GM20431 (cell line): ENCODE measurements around the gene DUSP16.
"Not testable (repeated sequence)": the region's sequence is repeated elsewhere in the genome, so short reads cannot be mapped to it uniquely, and the experiment has no call there.

Experiments
- in situ Hi-C: fragments of 300-500 bp; cut with MseI, MboI; formaldehyde crosslinking; loops from one replicate; pipeline ENCODE4 v1.15.0; 2020; ENCODE audit warnings: low sequenced_read_pairs; ENCODE audit not compliant: unreplicated experiment

DUSP16 gene

DNA sequence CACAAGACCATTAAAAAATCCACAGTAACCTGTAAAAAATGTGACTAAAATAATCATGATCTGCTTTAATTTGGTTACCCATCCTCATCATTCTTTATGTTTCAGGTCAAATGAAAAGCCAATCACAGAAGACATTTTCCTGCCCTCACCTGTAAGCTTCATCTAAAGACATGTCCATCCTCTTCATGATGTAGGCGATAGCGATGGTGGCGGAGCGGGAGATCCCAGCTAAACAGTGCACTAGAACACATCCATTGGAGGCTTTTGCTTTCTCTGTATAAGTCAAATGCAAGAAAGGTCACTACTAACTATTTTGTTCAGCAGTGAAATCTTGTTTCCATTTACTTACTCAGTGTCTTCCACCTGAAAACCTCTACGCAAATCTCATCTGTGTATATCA, 82.6 kb downstream of the DUSP16 start:
- in situ Hi-C loops, result no loop called here

DNA sequence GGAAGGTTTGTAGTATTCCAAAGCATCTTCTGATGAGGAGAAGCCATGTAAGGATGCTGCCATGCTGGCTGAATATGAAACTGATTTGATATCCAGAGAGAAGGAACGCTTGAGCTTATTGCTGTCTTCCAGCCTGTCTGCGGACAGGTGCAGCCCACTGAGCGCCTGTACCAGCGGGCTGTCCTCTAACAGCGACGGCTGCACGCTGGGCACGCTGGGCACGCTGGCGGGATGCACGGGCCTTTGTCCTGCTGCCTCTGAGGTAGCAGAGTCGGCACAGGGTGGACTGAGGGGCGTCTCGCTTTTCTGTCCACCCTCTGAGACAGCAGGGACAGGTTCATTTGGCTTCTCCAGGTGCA, 85.2 kb downstream of the DUSP16 start:
- in situ Hi-C loops, result no loop called here

DNA sequence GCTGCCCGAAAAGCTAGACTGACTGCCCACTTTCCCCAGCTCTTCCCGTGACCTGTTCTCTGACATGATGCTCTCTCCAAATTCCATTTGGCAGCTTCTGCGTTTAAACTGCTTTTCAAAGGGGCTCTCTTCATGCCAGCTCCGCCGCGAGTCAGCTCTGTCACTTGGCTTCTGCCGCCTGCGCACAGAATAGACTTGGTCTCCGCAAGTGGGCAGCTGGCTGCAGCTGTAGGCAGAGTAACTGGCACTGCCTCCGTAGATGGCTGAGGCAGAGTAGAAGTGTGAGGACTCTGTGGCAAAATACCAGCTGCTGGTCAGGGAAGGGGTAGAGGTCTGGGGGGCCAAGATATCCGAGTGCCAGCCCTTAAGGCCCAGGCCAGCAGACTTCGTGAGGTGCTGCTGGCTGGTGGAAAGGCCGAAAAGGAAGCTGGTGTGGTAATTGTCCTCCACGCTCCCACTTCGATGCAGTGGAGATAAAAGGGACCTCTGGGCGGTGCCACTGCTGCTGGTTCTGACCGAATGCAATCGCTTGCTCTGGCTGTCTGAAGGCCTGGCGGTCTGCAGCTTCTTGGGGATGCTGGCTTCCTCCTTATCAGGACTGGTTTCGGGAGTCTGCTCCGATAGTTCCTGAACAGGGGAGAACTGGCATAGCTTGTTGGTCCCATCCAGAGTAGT, 85.7 kb downstream of the DUSP16 start:
- in situ Hi-C loops, result no loop called here

DNA sequence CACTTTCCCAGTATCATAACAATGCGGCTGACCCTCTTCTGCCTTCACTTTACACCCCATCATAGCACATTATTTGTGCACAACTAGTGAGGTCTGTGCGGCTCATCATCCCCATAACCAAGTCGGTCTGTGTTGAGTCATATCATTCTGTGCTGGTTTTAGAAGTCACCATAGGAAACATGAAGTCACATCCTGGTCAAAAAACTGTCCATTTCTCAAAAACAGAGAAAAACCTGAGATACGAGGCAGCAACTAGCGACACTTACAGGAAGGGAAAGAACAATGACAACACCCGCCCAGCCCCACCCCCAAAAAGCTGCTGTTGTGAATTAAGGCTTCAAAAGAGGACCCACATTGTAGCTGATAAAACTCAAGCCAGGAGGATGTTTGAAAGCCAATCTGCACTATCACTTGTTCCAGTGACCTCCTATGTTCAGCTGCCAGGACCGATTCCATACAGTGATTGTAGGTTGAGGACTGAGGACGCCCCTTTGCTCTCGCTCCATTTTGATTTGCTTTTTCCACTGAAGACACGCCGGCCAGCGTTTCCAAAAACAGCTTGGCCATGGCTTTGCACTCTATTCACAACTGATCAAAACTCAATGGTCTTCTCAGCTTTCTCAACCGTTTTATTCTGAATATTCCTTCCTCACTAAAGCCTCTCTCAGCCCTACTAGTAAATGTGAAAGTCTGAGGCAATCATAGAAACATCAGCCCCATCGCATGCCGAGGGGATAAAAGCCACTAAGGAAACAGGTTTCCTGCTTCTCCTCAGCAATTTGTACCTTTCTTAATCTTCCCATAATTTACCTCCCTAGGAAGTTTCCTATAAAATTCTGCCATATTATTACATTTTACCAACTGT, 87.5 kb downstream of the DUSP16 start:
- in situ Hi-C loops, result no loop called here

DNA sequence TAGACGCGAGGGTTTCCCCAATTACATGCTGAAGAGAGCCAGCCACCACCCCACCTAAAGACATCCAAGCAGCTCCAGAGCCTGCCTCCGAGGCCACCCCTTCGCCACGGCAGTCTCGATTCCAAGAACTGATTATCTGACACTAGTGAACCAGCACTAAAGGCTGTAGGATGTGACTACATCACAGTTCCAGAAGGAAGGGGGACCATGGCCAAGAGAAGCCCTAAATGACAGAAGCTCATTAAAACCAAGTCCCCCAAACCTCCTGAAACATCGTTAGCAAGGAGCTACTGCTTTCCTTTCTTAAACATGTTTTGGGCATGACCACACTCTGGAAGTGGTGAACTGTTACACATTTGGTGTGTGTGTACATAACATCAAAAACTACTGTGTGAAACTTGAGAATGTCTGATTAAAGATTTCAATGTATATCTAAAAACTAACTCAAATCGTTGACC, 88.2 kb downstream of the DUSP16 start:
- in situ Hi-C loops, result no loop called here

DNA sequence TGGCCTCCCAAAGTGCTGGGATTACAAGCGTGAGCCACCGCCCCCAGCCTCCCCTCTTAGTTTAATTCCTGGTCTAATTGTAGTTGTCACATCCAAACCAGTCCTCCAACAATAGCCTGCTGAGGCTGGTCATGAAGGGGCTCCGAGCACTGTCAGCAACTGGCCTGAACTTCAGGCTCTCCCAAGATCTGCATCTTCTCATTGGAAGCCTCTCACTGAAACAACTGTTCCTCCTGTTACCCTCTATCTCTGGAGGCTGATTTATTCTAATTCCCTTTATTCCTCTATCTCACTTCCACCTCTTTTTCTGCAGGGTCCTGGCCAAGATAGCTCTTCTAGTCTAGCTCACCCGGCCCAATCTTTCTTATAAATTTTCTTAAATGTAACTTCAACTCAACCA, 89.4 kb downstream of the DUSP16 start:
- in situ Hi-C loops, result no loop called here

DNA sequence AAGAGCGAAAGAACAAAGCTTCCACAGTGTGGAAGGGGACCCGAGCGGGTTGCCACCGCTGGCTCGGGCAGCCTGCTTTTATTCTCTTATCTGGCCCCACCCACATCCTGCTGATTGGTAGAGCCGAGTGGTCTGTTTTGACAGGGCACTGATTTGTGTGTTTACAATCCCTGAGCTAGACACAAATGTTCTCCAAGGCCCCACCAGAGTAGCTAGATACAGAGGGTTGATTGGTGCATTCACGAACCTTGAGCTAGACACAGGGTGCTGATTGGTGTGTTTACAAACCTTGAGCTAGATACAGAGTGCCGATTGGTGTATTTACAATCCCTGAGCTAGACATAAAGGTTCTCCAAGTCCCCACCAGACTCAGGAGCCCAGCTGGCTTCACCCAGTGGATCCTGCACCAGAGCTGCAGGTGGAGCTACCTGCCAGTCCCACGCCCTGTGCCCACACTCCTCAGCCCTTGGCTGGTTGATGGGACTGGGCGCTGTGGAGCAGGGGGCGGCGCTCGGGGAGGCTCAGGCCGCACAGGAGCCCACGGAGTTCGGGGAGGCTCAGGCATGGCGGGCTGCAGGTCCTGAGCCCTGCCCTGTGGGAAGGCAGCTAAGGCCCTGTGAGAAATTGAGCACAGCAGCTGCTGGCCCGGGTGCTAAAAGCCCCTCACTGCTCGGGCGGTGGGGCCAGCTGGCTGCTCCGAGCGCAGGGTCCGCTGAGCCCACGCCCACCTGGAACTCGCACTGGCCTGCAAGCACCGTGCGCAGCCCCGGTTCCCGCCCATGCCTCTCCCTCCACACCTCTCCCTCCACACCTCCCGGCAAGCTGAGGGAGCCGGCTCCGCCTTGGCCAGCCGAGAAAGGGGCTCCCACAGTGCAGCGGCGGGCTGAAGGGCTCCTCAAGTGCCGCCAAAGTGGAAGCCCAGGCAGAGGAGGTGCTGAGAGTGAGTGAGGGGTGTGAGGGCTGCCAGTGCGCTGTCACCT, 90.4 kb downstream of the DUSP16 start:
- in situ Hi-C loops, result not testable (repeated sequence)

DNA sequence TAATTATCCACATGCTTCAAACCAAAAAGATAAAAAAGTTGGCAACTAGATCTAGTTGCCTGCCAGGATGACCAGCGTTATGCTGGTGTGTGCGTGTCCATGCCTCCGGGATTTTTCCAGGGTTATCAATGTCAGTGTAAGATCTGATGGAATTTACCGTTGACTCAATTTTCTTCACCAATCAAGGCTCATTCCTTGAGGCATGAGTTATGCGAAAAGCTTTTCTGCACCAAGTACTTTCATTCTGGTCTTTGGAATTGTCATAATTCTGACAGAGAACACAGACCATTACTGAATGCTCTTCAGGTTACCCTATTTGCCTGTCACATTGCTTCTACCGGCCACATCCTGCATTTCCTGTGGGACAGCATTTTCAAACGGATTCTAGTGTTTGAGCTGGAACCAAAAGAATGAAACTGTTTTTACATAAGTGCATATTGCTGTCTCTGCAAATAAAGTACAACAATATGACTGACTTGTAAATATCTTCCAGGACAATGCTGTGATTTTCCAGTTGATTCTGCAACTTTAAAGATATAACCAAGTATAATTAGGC, 91.8 kb downstream of the DUSP16 start:
- in situ Hi-C loops, result no loop called here

DNA sequence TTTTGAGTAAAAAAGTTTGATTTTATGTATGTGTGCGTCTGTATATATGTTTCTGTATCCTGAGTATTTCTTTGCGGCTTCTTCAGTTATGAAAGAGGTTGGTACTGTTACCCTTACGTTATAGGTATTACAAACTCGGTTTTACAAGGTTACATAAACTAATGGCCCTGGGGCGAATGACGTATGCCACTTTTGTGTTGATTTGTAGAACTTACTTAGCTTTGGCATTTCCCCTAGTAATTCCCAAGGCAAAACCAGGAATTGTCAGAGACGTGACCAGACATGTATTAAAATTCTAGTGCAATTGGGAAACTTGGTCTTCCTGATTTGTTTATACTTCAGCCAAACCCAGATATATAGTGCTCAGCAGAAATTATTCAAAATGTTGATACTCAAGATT, 93.3 kb downstream of the DUSP16 start:
- in situ Hi-C loops, result no loop called here

DNA sequence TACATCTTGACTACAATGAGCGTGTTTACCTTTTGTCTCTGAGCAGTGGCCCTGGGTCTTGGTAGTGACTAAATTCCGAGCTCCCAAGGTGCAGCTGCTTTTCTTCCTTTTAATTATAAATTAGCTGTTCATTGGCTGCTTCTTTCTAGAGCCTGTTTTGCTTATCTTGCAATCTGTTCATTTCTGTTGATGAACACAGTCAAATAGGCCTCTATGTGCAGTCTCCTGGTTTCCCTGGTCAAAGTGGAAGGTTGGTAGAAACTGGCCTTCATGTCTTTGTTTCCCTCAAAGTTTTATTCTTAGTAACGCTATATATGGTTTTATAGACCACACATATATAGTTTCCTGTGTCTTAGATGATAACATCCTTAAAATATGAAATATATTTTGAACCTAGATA, 94.1 kb downstream of the DUSP16 start:
- in situ Hi-C loops, result no loop called here

DNA sequence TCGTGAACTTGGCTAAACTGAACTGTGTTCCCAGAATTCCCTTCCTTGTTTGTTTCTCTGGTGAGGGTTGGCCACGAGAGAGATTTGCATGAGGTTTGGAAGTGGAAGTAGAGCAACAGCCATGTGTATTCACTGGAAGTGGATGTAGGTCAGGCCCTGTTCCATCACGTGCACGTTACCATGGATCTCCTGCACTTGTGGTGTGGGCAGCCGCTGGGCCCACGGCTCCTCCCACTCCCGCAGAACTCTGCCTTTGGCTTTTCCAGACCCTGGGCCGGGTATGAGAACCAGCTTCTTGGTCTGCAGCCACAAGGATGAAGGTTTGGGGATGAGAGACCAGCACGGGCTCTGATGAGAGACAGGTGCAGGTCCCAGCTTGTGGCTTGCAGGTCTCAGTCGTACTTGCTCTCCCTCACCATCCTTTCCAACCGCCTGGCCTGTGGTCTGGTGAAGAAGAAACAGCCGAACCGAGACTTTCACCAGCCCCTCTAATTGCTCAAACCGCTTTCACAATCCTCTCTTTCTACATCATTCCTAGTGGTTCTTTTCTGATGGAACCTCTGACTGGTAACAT, 94.9 kb downstream of the DUSP16 start:
- in situ Hi-C loops, result no loop called here

DNA sequence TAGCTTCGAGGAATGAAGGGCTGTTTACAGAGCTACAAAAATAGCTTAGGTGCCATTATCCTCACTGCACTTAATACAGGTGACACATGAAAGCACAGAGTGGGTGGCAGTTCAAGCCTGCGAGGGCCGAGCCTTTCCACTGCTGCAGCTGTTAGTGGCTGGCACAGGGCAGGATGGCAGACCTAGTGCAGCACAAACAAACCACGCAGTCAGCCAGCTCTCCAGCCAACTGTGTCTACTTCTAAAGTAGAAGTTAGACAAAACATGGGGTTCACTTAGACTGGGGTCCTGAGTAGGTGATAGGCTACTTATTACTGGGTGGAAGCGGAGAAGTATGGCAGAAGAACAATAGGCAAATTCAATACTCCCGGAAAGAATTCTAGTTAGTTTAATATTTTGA, 95.4 kb downstream of the DUSP16 start:
- in situ Hi-C loops, result no loop called here

DNA sequence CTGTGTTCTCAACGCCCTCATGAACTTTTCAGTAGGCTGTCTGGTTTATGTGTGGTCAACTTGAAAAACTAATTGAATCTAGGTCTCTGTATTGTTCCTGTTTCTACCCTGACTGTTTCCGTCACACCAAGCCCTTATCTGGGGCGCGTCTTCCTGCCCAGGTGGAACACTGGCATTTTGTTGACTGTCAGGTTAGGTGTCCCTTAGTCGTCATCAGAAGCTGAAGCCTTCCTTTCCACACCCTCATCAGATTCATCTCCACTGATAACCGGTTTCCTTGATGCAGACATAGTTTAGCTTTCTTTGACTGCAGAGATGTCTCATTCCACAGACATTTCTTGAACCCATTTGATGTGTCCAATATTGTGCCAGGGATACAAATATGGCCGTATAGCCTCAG, 96.5 kb downstream of the DUSP16 start:
- in situ Hi-C loops, result no loop called here

DNA sequence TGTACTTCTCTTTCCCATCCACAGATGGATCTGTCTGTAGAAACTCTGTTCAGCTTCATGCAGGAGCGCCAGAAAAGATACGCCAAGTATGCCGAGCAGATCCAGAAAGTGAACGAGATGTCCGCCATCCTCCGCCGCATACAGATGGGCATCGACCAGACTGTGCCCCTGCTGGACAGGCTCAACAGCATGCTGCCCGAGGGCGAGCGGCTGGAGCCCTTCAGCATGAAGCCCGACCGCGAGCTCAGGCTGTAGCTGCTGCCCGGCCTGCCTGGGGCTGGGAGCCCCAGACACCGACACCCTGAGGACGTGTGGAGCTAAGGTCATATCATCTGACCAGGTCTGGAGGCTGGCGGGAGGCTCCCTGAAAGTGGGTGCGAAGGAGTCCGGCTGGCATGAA, 97.1 kb downstream of the DUSP16 start:
- in situ Hi-C loops, result no loop called here

DNA sequence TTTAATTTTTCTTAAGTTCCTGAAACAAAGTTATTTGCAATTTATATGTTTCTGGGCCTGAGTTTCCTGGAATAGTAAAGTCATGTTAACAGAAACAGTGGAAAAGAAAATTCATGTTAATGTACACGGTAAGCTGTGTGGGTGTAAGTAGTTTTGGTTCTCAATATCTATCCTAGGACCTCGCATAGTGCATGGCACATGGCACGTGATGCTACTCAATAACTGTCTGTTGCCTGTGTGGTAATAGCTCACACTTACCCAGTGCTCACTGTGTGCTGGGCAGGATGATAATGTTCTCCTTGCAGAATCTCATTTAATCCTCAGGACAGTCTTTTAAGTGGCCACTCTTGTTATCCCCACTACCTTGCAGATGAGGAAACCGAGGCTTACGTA, 100.7 kb downstream of the DUSP16 start:
- in situ Hi-C loops, result no loop called here

DNA sequence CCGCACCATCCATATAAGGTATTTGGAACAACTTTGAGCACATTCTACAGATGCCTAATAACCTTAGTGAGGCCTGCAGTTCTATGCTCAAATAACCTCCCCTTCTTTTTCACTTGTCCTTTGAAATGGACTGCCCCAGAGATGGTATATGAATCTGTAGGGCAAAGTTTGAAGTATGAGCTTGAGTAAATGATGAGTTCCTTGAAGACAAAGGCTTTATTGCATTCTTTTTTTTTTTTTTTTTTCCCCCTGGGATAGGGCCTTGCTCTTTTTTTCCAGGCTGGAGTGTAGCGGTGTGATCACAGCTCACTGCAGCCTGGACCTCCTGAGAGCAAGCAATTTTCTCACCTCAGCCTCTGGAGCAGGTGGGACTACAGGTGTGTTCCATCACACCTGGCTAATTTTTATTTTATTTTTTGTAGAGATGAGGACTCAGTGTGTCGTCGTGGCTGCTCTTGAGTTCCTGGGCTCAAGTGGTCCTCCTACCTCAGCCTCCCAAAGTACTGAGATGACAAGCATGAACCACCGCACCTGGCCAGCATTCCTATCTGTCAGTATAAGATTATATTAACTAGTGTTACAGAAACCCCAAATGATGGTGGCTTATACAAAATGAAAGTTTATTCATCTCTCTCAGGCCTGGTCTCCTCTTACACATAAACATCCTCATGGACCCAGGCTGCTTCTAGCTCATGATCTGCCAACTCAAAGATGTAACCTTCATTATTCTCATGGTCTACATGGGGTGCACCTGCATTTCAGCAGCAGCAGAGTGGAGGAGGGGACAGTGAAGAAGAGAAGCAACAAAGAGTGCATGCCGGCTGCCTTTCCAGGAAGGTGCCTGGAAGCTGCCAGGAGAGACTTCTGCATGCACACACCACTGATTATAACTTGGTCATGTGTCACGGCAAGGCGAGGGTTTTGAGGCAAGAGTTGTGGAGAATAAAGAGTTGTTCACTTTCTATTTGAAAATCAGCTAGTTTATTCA, 101.4 kb downstream of the DUSP16 start:
- in situ Hi-C loops, result no loop called here

DNA sequence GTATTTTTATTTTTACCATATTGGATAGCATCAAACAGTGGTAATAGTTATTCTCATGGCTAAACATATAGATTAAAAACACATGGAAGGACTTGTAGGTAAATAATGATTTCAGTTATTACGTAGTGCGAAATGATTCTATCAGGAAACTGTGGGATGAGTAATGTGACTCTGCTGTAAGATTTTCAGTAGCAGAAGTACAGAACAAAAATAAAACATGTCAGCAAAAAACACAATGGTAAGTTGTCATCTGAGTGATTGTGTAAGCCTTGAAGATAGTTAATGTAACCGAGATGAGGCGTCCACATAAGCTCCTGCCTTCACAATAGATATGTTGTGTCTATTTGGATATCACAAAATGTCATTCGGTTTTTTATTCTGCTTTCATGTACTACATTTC, 106.0 kb downstream of the DUSP16 start:
- in situ Hi-C loops, result no loop called here

DNA sequence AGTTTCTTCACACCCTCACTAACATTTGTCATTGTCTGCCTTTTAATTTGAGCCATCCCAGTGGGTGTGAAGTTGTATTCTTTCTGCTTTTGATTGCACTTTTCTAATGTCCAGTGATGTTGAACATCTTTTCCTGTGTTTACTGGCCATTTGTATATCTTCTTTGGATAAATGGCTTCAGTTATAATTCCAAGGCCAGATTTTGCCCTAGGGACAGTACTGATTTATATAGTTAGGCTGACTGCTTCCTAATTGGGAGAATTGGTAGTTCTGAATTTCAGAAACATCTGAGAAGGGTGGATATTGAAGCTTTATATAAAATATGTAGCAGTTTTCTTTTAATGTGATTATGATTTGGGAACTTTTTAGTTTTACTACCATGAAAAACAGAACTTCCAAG, 108.3 kb downstream of the DUSP16 start:
- in situ Hi-C loops, result no loop called here

DNA sequence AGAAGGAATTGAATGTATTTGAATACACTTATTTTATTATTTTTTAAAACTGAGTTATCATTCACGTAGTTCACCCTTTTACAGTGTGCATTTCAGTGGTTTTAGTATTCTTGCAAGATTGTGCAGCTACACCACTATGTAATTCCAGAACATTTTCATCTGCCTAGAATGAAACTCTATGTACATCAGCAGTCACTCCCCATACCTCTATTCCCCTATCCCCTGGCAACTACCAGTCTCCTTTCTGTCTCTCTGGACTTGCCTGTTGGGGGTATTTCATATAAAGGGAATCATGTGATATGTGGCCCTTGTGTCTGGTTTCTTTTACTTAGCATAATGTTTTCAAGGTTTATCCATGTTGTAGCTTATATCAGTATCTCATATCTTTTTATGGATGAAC, 109.0 kb downstream of the DUSP16 start:
- in situ Hi-C loops, result no loop called here
